Adrenal gland (tissue), 5 donors: Measurements from ENCODE around the gene GPR3.

Source experiments
- CTCF ChIP-seq, 6 experiments: fragments of 450-650 bp in 4 of 6; fragments of 200-600 bp in 2 of 6; sonication (generic) in 1 of 6; IDR thresholded peaks; 1 replicate in 5 of 6; 2 replicates in 1 of 6; pipeline versions ENCODE4 v1.5.1 to v1.8.0; 2016 to 2021; ENCODE audit warnings: antibody characterized with exemption in 6 of 6, mild to moderate bottlenecking in 2 of 6, moderate library complexity in 1 of 6
- POLR2A ChIP-seq, 2 donors: fragments of 450-650 bp; IDR thresholded peaks; one replicate each; pipeline ENCODE4 v1.6.1; 2017; ENCODE audit warnings: antibody characterized with exemption in 2 of 2, mild to moderate bottlenecking in 2 of 2, moderate library complexity in 1 of 2
- donor health status: DM: no; HTN: no; CAD: no.

- TF ChIP-seq POLR2A (IDR thresholded peaks at IDR 0.05) (no peak), CTCF (IDR thresholded peaks at IDR 0.05) (no peak)
These were observed 4.7 kb downstream of the GPR3 start for GRCh38 chr1:27397110-27397509.
